ENCODE results near the gene CUX1.

GRCh38 chr7:102195361-102195760 is 377.9 kb downstream of the CUX1 start:
- TF ChIP-seq POLR2A (IDR thresholded peaks at IDR 0.05; ENCODE audit: low read depth, low read length) = no peak
- no peak for TF ChIP-seq POLR2AphosphoS5 (IDR thresholded peaks at IDR 0.05; ENCODE audit: low read depth, low read length)
- TF ChIP-seq TAF1 (IDR thresholded peaks at IDR 0.05; ENCODE audit: low read depth, low read length) = no peak

Data from GM12891 (cell line).